Mesodermal cell (in vitro differentiated cells): ENCODE results near the gene LMOD1.
A peak's percentile ranks its signal among the peaks of the same experiment; 100 is the strongest.
"Not testable (repeated sequence)": the region's sequence is repeated elsewhere in the genome, so short reads cannot be mapped to it uniquely, and the experiment has no call there.

ENCODE experiments used
- H3K27ac ChIP-seq: 2 replicates; pipeline ENCODE4 v1.7.0; 2013; ENCODE audit warnings: mild to moderate bottlenecking, low read depth, low read length, moderate library complexity; ENCODE audit not compliant: severe bottlenecking
- H3K36me3 ChIP-seq: 2 replicates; pipeline ENCODE4 v1.7.1; 2013; ENCODE audit warnings: mild to moderate bottlenecking, low read length, moderate library complexity; ENCODE audit not compliant: control insufficient read depth, insufficient read depth
- H3K4me1 ChIP-seq: one replicate; pipeline ENCODE4 v1.7.1; 2013; ENCODE audit warnings: mild to moderate bottlenecking, low read length; ENCODE audit not compliant: insufficient read depth, control insufficient read depth, poor library complexity, severe bottlenecking
- H3K4me3 ChIP-seq: 2 replicates; pipeline ENCODE4 v1.7.0; 2013; ENCODE audit warnings: low read length, control low read depth, mild to moderate bottlenecking; ENCODE audit not compliant: insufficient read depth, poor library complexity, severe bottlenecking; ENCODE audit errors: extremely low read depth
- H3K9me3 ChIP-seq: 2 replicates; pipeline ENCODE4 v1.7.1; 2013; ENCODE audit warnings: mild to moderate bottlenecking, low read length, moderate library complexity; ENCODE audit not compliant: control insufficient read depth
- WGBS, 2 experiments: methylation state at CpG; one replicate each; pipeline ENCODE4 v1.1.5; 2013; ENCODE audit warnings: missing lambda C conversion rate in 2 of 2; ENCODE audit not compliant: insufficient coverage in 2 of 2; 5-methylcytosine and 5-hydroxymethylcytosine counted together

LMOD1 gene

GRCh38 chr1:201947697-201948008 lies 1.3 kb upstream of the LMOD1 start:
- Histone ChIP-seq H3K36me3 (no peaks in the 10 kb centered on the region), H3K9me3 (no peaks in the 10 kb centered on the region), H3K4me1 (peaks cover 14% of the 10 kb centered on the region), H3K4me3 (no peak overlapping the region), H3K27ac (no peak overlapping the region)
- 58% methylated on average over 2 of the region's 3 CpGs; no CpG with 5 or more reads in 1 of the 2 experiments for WGBS, 2 experiments

DNA sequence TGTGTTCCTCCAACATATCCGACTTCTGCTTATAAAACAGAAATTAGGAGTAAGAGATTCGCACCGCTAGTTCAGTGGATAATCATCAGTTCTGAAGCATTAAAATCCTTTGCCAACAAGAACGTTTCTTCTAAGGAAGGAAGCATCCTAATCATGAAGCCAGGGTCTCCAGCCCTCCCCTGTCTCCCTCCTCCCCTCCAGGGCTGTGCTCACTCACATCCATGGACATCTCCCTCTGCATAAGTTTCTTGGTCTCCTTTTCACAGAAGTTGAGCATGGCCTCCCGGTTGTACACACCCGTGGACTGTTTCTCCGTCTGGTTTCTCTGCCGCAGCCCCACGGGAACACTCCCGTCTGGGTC lies 505 bp downstream of the LMOD1 start:
- no peak overlapping the region for H3K27ac ChIP-seq
- peaks cover 24% of the 10 kb centered on the region for H3K4me1 ChIP-seq
- H3K9me3 ChIP-seq: no peaks in the 10 kb centered on the region
- no peaks in the 10 kb centered on the region for H3K36me3 ChIP-seq
- whole genome bisulfite sequencing, 2 experiments: 44 to 60% methylated on average over 7 to 9 of the region's 10 CpGs
- peak overlapping the region; percentile 30 for H3K4me3 ChIP-seq

- Histone ChIP-seq H3K4me3 (peak overlapping the region; percentile 11), H3K27ac (no peak overlapping the region), H3K36me3 (no peaks in the 10 kb centered on the region), H3K9me3 (no peaks in the 10 kb centered on the region), H3K4me1 (peaks cover 24% of the 10 kb centered on the region)
- WGBS, 2 experiments: 55 to 90% methylated on average over 2 of the region's 4 CpGs
These were observed 1.2 kb downstream of the LMOD1 start for GRCh38 chr1:201945157-201945556.

- 56 to 86% methylated on average over 1 of the region's 3 CpGs for WGBS, 2 experiments
- no peak overlapping the region for H3K27ac ChIP-seq
- no peak overlapping the region for H3K4me3 ChIP-seq
- H3K36me3 ChIP-seq: no peaks in the 10 kb centered on the region
- peaks cover 24% of the 10 kb centered on the region for H3K4me1 ChIP-seq
- H3K9me3 ChIP-seq: no peaks in the 10 kb centered on the region
These were observed 1.7 kb downstream of the LMOD1 start for GRCh38 chr1:201944639-201945038.

- Histone ChIP-seq H3K36me3 (no peaks in the 10 kb centered on the region), H3K4me3 (no peak overlapping the region), H3K27ac (no peak overlapping the region), H3K9me3 (no peaks in the 10 kb centered on the region), H3K4me1 (peaks cover 24% of the 10 kb centered on the region)
- WGBS, 2 experiments: 90% methylated on average over 2 of the region's 6 CpGs; no CpG with 5 or more reads in 1 of the 2 experiments
These were observed 2.3 kb downstream of the LMOD1 start for GRCh38 chr1:201944002-201944401.

DNA sequence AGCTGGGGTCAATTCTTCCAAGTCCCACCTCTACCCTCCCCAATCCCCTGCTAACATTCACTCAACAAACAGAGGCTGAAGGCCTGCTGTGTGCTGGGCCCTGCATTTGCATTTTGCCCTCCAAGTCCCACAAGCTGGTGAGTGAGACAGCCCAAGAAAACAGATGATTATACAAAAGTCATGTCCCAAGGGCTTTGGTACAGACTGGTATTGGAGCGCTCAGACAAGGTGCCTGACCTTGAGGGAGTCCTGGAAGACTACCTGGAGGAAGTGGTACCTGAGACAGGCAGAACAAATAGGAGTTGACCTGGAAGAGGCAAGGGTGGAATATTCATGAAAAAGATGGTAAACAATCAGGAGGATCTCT lies 4.2 kb downstream of the LMOD1 start:
- H3K4me3 ChIP-seq: no peak overlapping the region
- peaks cover 28% of the 10 kb centered on the region for H3K4me1 ChIP-seq
- H3K27ac ChIP-seq: peak overlapping the region; percentile 83
- no peaks in the 10 kb centered on the region for H3K9me3 ChIP-seq
- no peaks in the 10 kb centered on the region for H3K36me3 ChIP-seq
- WGBS, 2 experiments: 92 to 100% methylated on average over 1 of the region's 1 CpG

GRCh38 chr1:201941420-201942128 lies 4.8 kb downstream of the LMOD1 start:
- Histone ChIP-seq H3K9me3 (no peaks in the 10 kb centered on the region), H3K27ac (peak overlapping the region; percentile 83), H3K4me3 (no peak overlapping the region), H3K36me3 (no peaks in the 10 kb centered on the region), H3K4me1 (peaks cover 24% of the 10 kb centered on the region)
- WGBS, 2 experiments: 28 to 31% methylated on average over 5 to 7 of the region's 18 CpGs

- H3K27ac ChIP-seq: not testable (repeated sequence)
- WGBS, 2 experiments: 96% methylated on average over 8 to 9 of the region's 10 CpGs
These were observed 6.0 kb downstream of the LMOD1 start for GRCh38 chr1:201940316-201940715.

DNA sequence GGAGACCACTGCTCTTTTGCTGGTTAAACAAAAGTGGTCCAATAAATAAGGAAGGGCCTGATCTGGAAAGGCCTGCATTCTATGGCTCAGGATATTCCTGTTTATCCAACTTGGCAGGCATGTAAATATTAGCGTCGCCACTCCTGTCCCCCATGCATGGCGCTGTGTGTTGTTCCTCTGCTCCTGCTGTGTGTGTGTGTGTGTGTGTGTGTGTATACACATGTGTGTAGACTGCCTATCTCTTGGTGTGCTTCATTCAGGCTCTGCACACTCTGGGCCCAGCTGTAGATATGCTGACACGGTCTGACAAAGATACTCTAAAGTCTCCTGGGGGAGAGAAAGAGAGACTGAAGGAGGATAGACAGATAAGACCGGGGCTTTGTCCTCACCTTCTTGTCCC lies 6.8 kb downstream of the LMOD1 start:
- H3K27ac ChIP-seq: no peak overlapping the region
- H3K36me3 ChIP-seq: no peaks in the 10 kb centered on the region
- 83 to 100% methylated on average over 1 to 2 of the region's 5 CpGs for WGBS, 2 experiments
- no peak overlapping the region for H3K4me3 ChIP-seq
- H3K9me3 ChIP-seq: no peaks in the 10 kb centered on the region
- peaks cover 14% of the 10 kb centered on the region for H3K4me1 ChIP-seq

More at GRCh38 chr1:201940316-201940715, 6.0 kb downstream of the LMOD1 start:
- not testable (repeated sequence) for H3K36me3 ChIP-seq, H3K9me3 ChIP-seq, H3K4me3 ChIP-seq
- H3K4me1 ChIP-seq: peaks cover 14% of the 10 kb centered on the region

DNA sequence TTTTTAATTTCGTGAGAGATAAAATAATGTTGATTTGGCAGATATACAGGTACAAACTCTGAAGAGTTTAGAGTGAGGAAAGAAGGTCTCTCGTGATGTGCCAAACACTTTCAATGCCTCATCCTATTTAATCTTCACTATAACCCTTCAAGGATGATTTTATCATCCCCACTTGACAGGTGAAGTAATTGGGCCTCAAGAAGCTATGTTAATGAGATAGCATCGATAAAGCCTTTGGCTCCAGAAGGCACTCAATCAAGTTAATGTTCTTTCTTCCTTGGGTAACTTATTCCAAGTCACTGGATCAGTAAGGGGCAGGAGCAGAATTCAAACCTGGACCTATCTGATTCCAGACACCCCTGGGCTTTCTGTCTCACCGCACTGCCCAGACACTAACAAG lies 7.2 kb downstream of the LMOD1 start:
- H3K4me3 ChIP-seq: no peak overlapping the region
- no peak overlapping the region for H3K27ac ChIP-seq
- peaks cover 14% of the 10 kb centered on the region for H3K4me1 ChIP-seq
- no peaks in the 10 kb centered on the region for H3K36me3 ChIP-seq
- 89 to 100% methylated on average over 1 to 2 of the region's 4 CpGs for WGBS, 2 experiments
- no peaks in the 10 kb centered on the region for H3K9me3 ChIP-seq

DNA sequence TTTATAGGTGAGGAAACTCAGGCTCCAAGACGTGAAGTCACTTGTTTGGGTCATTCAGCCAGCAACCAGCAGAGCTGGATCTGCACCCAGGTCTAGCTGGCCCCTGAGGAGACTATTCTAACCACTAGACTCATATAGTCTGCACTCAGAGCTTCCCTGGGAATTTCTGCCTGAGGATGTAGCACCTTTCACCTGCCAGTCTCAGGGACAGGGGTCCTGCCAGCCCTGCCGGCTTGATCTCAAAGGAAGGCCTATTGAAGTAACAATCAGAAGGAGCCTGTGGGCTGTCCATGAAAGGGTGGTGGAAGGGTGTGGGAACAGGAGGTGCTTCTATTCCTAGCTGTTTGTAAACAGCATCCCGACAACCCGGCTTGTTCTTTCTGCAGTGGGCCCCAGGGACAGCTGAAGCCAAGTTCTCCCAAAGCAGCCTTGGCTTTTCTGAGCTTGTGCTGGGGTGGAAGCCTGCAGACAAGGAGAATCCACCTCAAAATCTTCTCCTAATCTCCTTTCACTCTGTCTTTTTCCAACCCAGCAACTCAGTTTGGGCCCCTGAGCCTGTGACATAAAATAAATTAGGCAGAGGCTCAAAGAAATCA lies 7.8 kb downstream of the LMOD1 start:
- no peak overlapping the region for H3K27ac ChIP-seq
- H3K9me3 ChIP-seq: no peaks in the 10 kb centered on the region
- 83 to 86% methylated on average over 2 to 4 of the region's 4 CpGs for WGBS, 2 experiments
- H3K4me1 ChIP-seq: peaks cover 14% of the 10 kb centered on the region
- H3K4me3 ChIP-seq: no peak overlapping the region
- H3K36me3 ChIP-seq: no peaks in the 10 kb centered on the region
